CD4-positive, alpha-beta T cell (primary cell): ENCODE measurements around the gene SPA17. TPM values are rescaled to one million over a fixed set of nuclear protein-coding genes. Genes with fewer than 3 reads are reported as not detected.

Experiments used
- ATAC-seq: fragments of 200-7000 bp; cut with Tn5 transposase; one replicate; pipeline ENCODE4 v1.10.0; 2022; ENCODE audit warnings: mild to moderate bottlenecking; ENCODE audit not compliant: poor library complexity
- CTCF ChIA-PET: fragments of 350-600 bp; sonication (Branson Sonifier 250); formaldehyde crosslinking; loops from one replicate; lab custom pipeline; 2021; ENCODE audit warnings: antibody characterized with exemption, inconsistent platforms; lab: Charles Lee
- POLR2A ChIA-PET: fragments of 350-600 bp; sonication (Branson Sonifier 250); formaldehyde crosslinking; loops from one replicate; lab custom pipeline; 2021; ENCODE audit warnings: antibody characterized with exemption, inconsistent platforms; lab: Charles Lee
- DNase-seq, 14 experiments: peaks; one replicate each; pipeline ENCODE4 v3.0.0-alpha.2; 2013 to 2020; ENCODE audit warnings: mixed read lengths in 2 of 14
- H3K27ac ChIP-seq, 2 donors: one replicate each; pipeline versions ENCODE4 v1.5.1 to v1.7.0; 2013; ENCODE audit warnings: low read length in 2 of 2, low read depth in 1 of 2, mild to moderate bottlenecking in 1 of 2
- H3K27me3 ChIP-seq, 2 experiments: 1 replicate in 1 of 2; 2 replicates in 1 of 2; pipeline versions ENCODE4 v1.6.1 to v1.7.0; 2013; ENCODE audit warnings: low read length in 2 of 2, control low read depth in 1 of 2, mild to moderate bottlenecking in 1 of 2, moderate library complexity in 1 of 2; ENCODE audit not compliant: insufficient read depth in 2 of 2, control insufficient read depth in 1 of 2
- H3K36me3 ChIP-seq: one replicate; pipeline ENCODE4 v1.6.1; 2013; ENCODE audit warnings: low read length, control low read depth; ENCODE audit not compliant: insufficient read depth
- H3K4me1 ChIP-seq: one replicate; pipeline ENCODE4 v1.6.1; 2013; ENCODE audit warnings: low read length, control low read depth; ENCODE audit not compliant: insufficient read depth
- H3K4me3 ChIP-seq: one replicate; pipeline ENCODE4 v1.5.1; 2013; ENCODE audit warnings: mild to moderate bottlenecking, low read length, moderate library complexity
- H3K9me3 ChIP-seq, 2 experiments: 1 replicate in 1 of 2; 2 replicates in 1 of 2; pipeline versions ENCODE4 v1.6.1 to v1.7.0; 2013; ENCODE audit warnings: low read length in 2 of 2, mild to moderate bottlenecking in 2 of 2, control low read depth in 1 of 2, moderate library complexity in 1 of 2; ENCODE audit not compliant: control insufficient read depth in 1 of 2, insufficient read depth in 1 of 2
- H3K27ac Mint-ChIP-seq: one replicate; pipeline ENCODE4 v1.8.0; 2020; ENCODE audit warnings: mixed read lengths
- H3K27me3 Mint-ChIP-seq: one replicate; pipeline ENCODE4 v1.8.0; 2021; ENCODE audit warnings: mixed read lengths
- H3K36me3 Mint-ChIP-seq: one replicate; pipeline ENCODE4 v1.8.0; 2021; ENCODE audit warnings: low read depth, mixed read lengths
- H3K4me1 Mint-ChIP-seq: one replicate; pipeline ENCODE4 v1.8.0; 2021; ENCODE audit warnings: low read depth, mixed read lengths
- H3K4me3 Mint-ChIP-seq: one replicate; pipeline ENCODE4 v1.8.0; 2020; ENCODE audit warnings: mild to moderate bottlenecking, mixed read lengths
- H3K9me3 Mint-ChIP-seq: one replicate; pipeline ENCODE4 v1.8.0; 2020; ENCODE audit warnings: mixed read lengths
- CTCF ChIP-seq: fragments of 200-600 bp; IDR thresholded peaks from one replicate; pipeline ENCODE4 v1.8.0; 2022; ENCODE audit warnings: antibody characterized with exemption, mild to moderate bottlenecking
- intact Hi-C, 2 experiments: fragments of 100-400 bp; cut with DNase I in 1 of 2; cut with micrococcal nuclease in 1 of 2; formaldehyde crosslinking; loops; one replicate each; pipeline versions ENCODE4 v1.15.1 to v1.9.0; 2023 to 2025; cut with DNase I, micrococcal nuclease
- polyA plus RNA-seq, 2 donors: library from polyadenylated mRNA; unstranded; fragments of 120-200 nt; gene quantifications; one replicate each; pipeline ENCODE4 v1.2.1, GENCODE V29; 2013
- total RNA-seq, 174 experiments: library from RNA in 2 of 174; stranded (reverse) in 2 of 174; gene quantifications; one replicate each; pipeline ENCODE4 v1.2.3 and lab custom pipeline; 2021 to 2026

SPA17 gene
- total RNA-seq, result under 1 TPM in 1 of 2 experiments, not detected in 1; 0.16 TPM
- 0.86 TPM for polyA plus RNA-seq (2013, experiment 1 of 2)
- polyA plus RNA-seq (2013, experiment 2 of 2), result 1.3 TPM
- 0.13 to 5.7 (median 0.81) reads per million in 172 experiments for total RNA-seq (lab: John Stamatoyannopoulos, UW)

- ChIA-PET POLR2A (interaction anchor here (0.6 to 6.2 kb wide), 19 partner anchors 15 to 559 kb away, joined by 3 to 89 read pairs (median 4); partner anchors contain the start of genes CCDC15, TBRG1, TMEM218 and VWA5A), CTCF (interaction anchor here (0.8 to 5.9 kb wide), 9 partner anchors 10 to 203 kb away, joined by 3 to 48 read pairs (median 4); partner anchors contain the start of gene ESAM)
- Mint-ChIP-seq H3K9me3 (no peaks in the 10 kb centered on the region), H3K4me1 (peaks cover 42% of the 10 kb centered on the region), H3K27me3 (no peaks in the 10 kb centered on the region), H3K4me3 (peak within 1 kb of the TSS; percentile 91), H3K27ac (no peak within 1 kb of the TSS), H3K36me3 (peaks cover 10% of the 10 kb centered on the region)
- TF ChIP-seq CTCF, result no peak
- no peaks in the 10 kb centered on the region for H3K36me3 ChIP-seq
- peaks cover 32% of the 10 kb centered on the region for H3K4me1 ChIP-seq
- no peaks in the 10 kb centered on the region for H3K9me3 ChIP-seq
- peak within 1 kb of the TSS; percentile 85 for H3K4me3 ChIP-seq
- ATAC-seq (peak; percentile 66), DNase-seq (peak; percentile 70 to 95 (median 80))
- no peaks in the 10 kb centered on the region for H3K27me3 ChIP-seq
- peak within 1 kb of the TSS; percentile 71 to 80 for H3K27ac ChIP-seq
- intact Hi-C loops, result loop anchor here (2.0 to 10.0 kb wide), 5 partner anchors 65 to 1211 kb away; partner anchors contain the start of genes CCDC15 (in 1 of the 2), HYLS1 (in 1 of the 2), NRGN (in 1 of the 2) and TMEM218 (in 1 of the 2)
These were observed at the start of gene SPA17, which contains the start of gene SIAE for GRCh38 chr11:124673333-124674167. SPA17 (plus strand) TSS chr11:124673904; CDS start chr11:124675265, 1,361 bp downstream. SIAE (minus strand) TSS chr11:124673739; CDS start chr11:124673708, 31 bp downstream.

GRCh38 chr11:124625504-124626168 lies 48.1 kb upstream of the SPA17 start:
- H3K9me3 Mint-ChIP-seq, result no peaks in the 10 kb centered on the region

More at GRCh38 chr11:124625504-124626168, 48.1 kb upstream of the SPA17 start:
- H3K36me3 Mint-ChIP-seq, result peaks cover 71% of the 10 kb centered on the region
- H3K27ac Mint-ChIP-seq, result peak overlapping the region; percentile 65
- CTCF ChIA-PET, result no interaction called here
- intact Hi-C loops, result loop anchor here in 1 of 2 experiments (2.0 to 10.0 kb wide), 3 partner anchors 171 to 1439 kb away; partner anchors contain the start of genes CDON, DDX25 and PUS3
- Histone ChIP-seq H3K27me3 (no peaks in the 10 kb centered on the region), H3K4me1 (peaks cover 17% of the 10 kb centered on the region), H3K9me3 (no peaks in the 10 kb centered on the region), H3K36me3 (peaks cover 55% of the 10 kb centered on the region), H3K27ac (no peak overlapping the region), H3K4me3 (no peak overlapping the region)
- ATAC-seq, result no peak
- POLR2A ChIA-PET, result no interaction called here
- H3K27me3 Mint-ChIP-seq, result no peaks in the 10 kb centered on the region
- peak overlapping the region; percentile 38 for H3K4me3 Mint-ChIP-seq
- no peak for TF ChIP-seq CTCF
- peaks cover 49% of the 10 kb centered on the region for H3K4me1 Mint-ChIP-seq
- DNase-seq, result no peak
